IMR-90 (cell line): Measurements from ENCODE around the gene QARS1. TPM values are rescaled to one million over a fixed set of nuclear protein-coding genes. Genes with fewer than 3 reads are reported as not detected.
A peak's percentile ranks its signal among the peaks of the same experiment; 100 is the strongest.

ENCODE experiments used
- ATAC-seq: fragments of 200-7000 bp; cut with Tn5 transposase; 2 replicates; pipeline ENCODE4 v1.9.1; 2020; ENCODE audit warnings: low read depth, mild to moderate bottlenecking, moderate library complexity
- BruUV-seq: library from RNA; stranded (reverse); fragments of 400-500 nt; replicated peaks from 2 replicates; lab custom pipeline; 2021; lab: Mats Ljungman, UMichigan
- CTCF ChIA-PET: fragments of 300-600 bp; formaldehyde crosslinking; extraction: SDS; loops from one replicate; lab custom pipeline; 2021; ENCODE audit warnings: antibody characterized with exemption; lab: Yijun Ruan, JAX
- POLR2A ChIA-PET: fragments of 300-600 bp; sonication (Branson Sonifier 250); formaldehyde crosslinking; loops from one replicate; lab custom pipeline; 2022; ENCODE audit warnings: antibody characterized with exemption; ENCODE audit not compliant: unreplicated experiment; lab: Charles Lee
- DNase-seq: peaks from one replicate; pipeline ENCODE4 v3.0.0; 2013
- H2AFZ ChIP-seq: replicated peaks from 2 replicates; pipeline ENCODE3; 2013; ENCODE audit warnings: low read length, mild to moderate bottlenecking; ENCODE audit not compliant: poor library complexity
- H2AK5ac ChIP-seq: 2 replicates; pipeline ENCODE4 v1.6.1; 2013; ENCODE audit warnings: low read depth, low read length, inconsistent platforms
- H2AK9ac ChIP-seq: replicated peaks from 2 replicates; pipeline ENCODE3; 2013; ENCODE audit warnings: mild to moderate bottlenecking, low read depth, low read length, moderate library complexity; ENCODE audit not compliant: poor library complexity
- H2BK120ac ChIP-seq: 2 replicates; pipeline ENCODE4 v1.6.1; 2013; ENCODE audit warnings: low read depth, low read length, inconsistent platforms
- H2BK15ac ChIP-seq: 3 replicates; pipeline ENCODE4 v1.6.1; 2013; ENCODE audit warnings: low read depth, low read length, inconsistent platforms
- H2BK20ac ChIP-seq: 2 replicates; pipeline ENCODE4 v1.6.1; 2013; ENCODE audit warnings: low read depth, mild to moderate bottlenecking, inconsistent platforms, low read length, moderate library complexity
- H2BK5ac ChIP-seq: 2 replicates; pipeline ENCODE4 v1.6.1; 2013; ENCODE audit warnings: mild to moderate bottlenecking, low read depth, low read length, inconsistent platforms; ENCODE audit not compliant: poor library complexity, severe bottlenecking
- H3K14ac ChIP-seq: replicated peaks from 2 replicates; pipeline ENCODE4 v1.6.1; 2013; ENCODE audit warnings: low read depth, low read length, inconsistent platforms
- H3K18ac ChIP-seq: 2 replicates; pipeline ENCODE4 v1.6.1; 2013; ENCODE audit warnings: low read depth, low read length, control low read depth
- H3K23ac ChIP-seq: 2 replicates; pipeline ENCODE4 v1.6.1; 2013; ENCODE audit warnings: low read depth, low read length, inconsistent platforms
- H3K27ac ChIP-seq: 2 replicates; pipeline ENCODE4 v1.5.1; 2013; ENCODE audit warnings: mild to moderate bottlenecking, control low read depth, low read length; ENCODE audit not compliant: insufficient read depth
- H3K27me3 ChIP-seq: 2 replicates; pipeline ENCODE4 v1.6.1; 2013; ENCODE audit warnings: low read length; ENCODE audit not compliant: control insufficient read depth, insufficient read depth
- H3K36me3 ChIP-seq: 2 replicates; pipeline ENCODE4 v1.6.1; 2013; ENCODE audit warnings: low read length, mixed read lengths; ENCODE audit not compliant: control insufficient read depth, insufficient read depth
- H3K4ac ChIP-seq: 2 replicates; pipeline ENCODE4 v1.6.1; 2013; ENCODE audit warnings: low read depth, low read length, inconsistent platforms
- H3K4me1 ChIP-seq: 2 replicates; pipeline ENCODE4 v1.6.1; 2013; ENCODE audit warnings: low read length, mixed read lengths; ENCODE audit not compliant: control insufficient read depth, insufficient read depth
- H3K4me2 ChIP-seq: 2 replicates; pipeline ENCODE4 v1.6.1; 2013; ENCODE audit warnings: low read depth, mild to moderate bottlenecking, control low read depth, low read length, moderate library complexity
- H3K4me3 ChIP-seq: 2 replicates; pipeline ENCODE4 v1.5.1; 2013; ENCODE audit warnings: low read depth, mild to moderate bottlenecking, control low read depth, low read length, moderate library complexity; ENCODE audit not compliant: insufficient read depth
- H3K56ac ChIP-seq: 2 replicates; pipeline ENCODE4 v1.6.1; 2013; ENCODE audit warnings: low read length, inconsistent platforms; ENCODE audit not compliant: insufficient read depth; ENCODE audit errors: extremely low read depth
- H3K79me1 ChIP-seq, 2 experiments: 2 replicates each; pipeline ENCODE4 v1.6.1; 2013; ENCODE audit warnings: low read length in 2 of 2, inconsistent platforms in 1 of 2, low read depth in 1 of 2
- H3K9ac ChIP-seq: 2 replicates; pipeline ENCODE4 v1.6.1; 2013; ENCODE audit warnings: low read depth, low read length, control low read depth
- H3K9me1 ChIP-seq: 2 replicates; pipeline ENCODE4 v1.6.1; 2013; ENCODE audit warnings: low read length, inconsistent platforms; ENCODE audit not compliant: insufficient read depth
- H3K9me3 ChIP-seq: 2 replicates; pipeline ENCODE4 v1.6.1; 2013; ENCODE audit warnings: low read length; ENCODE audit not compliant: control insufficient read depth, insufficient read depth
- H4K20me1 ChIP-seq: 2 replicates; pipeline ENCODE4 v1.6.1; 2013; ENCODE audit warnings: low read length, inconsistent platforms; ENCODE audit not compliant: insufficient read depth
- H4K5ac ChIP-seq: 2 replicates; pipeline ENCODE4 v1.6.1; 2013; ENCODE audit warnings: mild to moderate bottlenecking, low read depth, low read length, control low read depth
- H4K8ac ChIP-seq, 2 experiments: 2 replicates each; pipeline ENCODE4 v1.6.1; 2013; ENCODE audit warnings: low read depth in 2 of 2, low read length in 2 of 2, control low read depth in 1 of 2, inconsistent platforms in 1 of 2
- H4K91ac ChIP-seq: 2 replicates; pipeline ENCODE4 v1.6.1; 2013; ENCODE audit warnings: low read depth, low read length, inconsistent platforms; ENCODE audit not compliant: insufficient read depth
- MAZ ChIP-seq: IDR thresholded peaks from 2 replicates; pipeline ENCODE4 v1.6.1; 2012; ENCODE audit warnings: low read depth, mild to moderate bottlenecking, low read length, improper control_type of control experiment, moderate library complexity, borderline replicate concordance
- NFE2L2 ChIP-seq: fragments of 150-350 bp; IDR thresholded peaks from 2 replicates; pipeline ENCODE4 v1.6.1; 2016; ENCODE audit warnings: low read depth, mild to moderate bottlenecking, low read length
- POLR2A ChIP-seq: IDR thresholded peaks from 2 replicates; pipeline ENCODE4 v1.6.1; 2012; ENCODE audit warnings: mild to moderate bottlenecking, low read depth, low read length
- RAD21 ChIP-seq: IDR thresholded peaks from 2 replicates; pipeline ENCODE4 v1.6.1; 2012; ENCODE audit warnings: low read length, improper control_type of control experiment
- RCOR1 ChIP-seq: IDR thresholded peaks from 2 replicates; pipeline ENCODE4 v1.6.1; 2012; ENCODE audit warnings: mild to moderate bottlenecking, low read length, improper control_type of control experiment; ENCODE audit not compliant: insufficient replicate concordance
- RFX5 ChIP-seq: IDR thresholded peaks from 2 replicates; pipeline ENCODE4 v1.8.0; 2012; ENCODE audit warnings: low read depth, mild to moderate bottlenecking, low read length, moderate library complexity
- SMC3 ChIP-seq: fragments of 150-350 bp; IDR thresholded peaks from 2 replicates; pipeline ENCODE4 v1.6.1; 2016; ENCODE audit warnings: low read depth, mild to moderate bottlenecking, antibody characterized with exemption, low read length, moderate library complexity
- WGBS, 2 experiments: methylation state at CpG; one replicate each; pipeline versions ENCODE4 v1.1.5 to v1.1.7; 2013; ENCODE audit warnings: missing lambda C conversion rate in 2 of 2; ENCODE audit not compliant: insufficient read length in 1 of 2; ENCODE audit errors: extremely low coverage in 2 of 2; 5-methylcytosine and 5-hydroxymethylcytosine counted together
- dilution Hi-C: fragments of 300-500 bp; cut with HindIII; formaldehyde crosslinking; loops from one replicate; pipeline ENCODE4 v1.14.3; 2018; ENCODE audit warnings: low sequenced_read_pairs; ENCODE audit not compliant: unreplicated experiment
- in situ Hi-C: fragments of 300-500 bp; cut with MboI; formaldehyde crosslinking; loops from 3 replicates; pipeline ENCODE4 v1.14.3; 2019; ENCODE audit warnings: low sequenced_read_pairs, inconsistent platforms, mixed read lengths
- intact Hi-C: fragments of 100-400 bp; cut with micrococcal nuclease; formaldehyde crosslinking; loops from 2 replicates; pipeline ENCODE4 v1.10.0; 2022
- polyA plus RNA-seq, 3 experiments: library from polyadenylated mRNA; depleted of rRNA; stranded (reverse); fragments of >200 nt; gene quantifications; 2 replicates each; pipeline ENCODE4 v1.2.3, GENCODE V29; 2012; ENCODE audit warnings: low replicate concordance in 1 of 3
- total RNA-seq: library from RNA; depleted of rRNA; stranded (reverse); fragments of >200 nt; gene quantifications from 2 replicates; pipeline ENCODE4 v1.2.3, GENCODE V29; 2012
- TF ChIP-seq, protein P1 (sequence below): fragments of 150-350 bp; IDR thresholded peaks from 2 replicates; pipeline ENCODE4 v1.6.1; 2017; ENCODE audit warnings: mild to moderate bottlenecking, antibody characterized with exemption, low read length, low read depth

QARS1 gene
- total and polyA plus RNA-seq, 2 of the 4 experiments (the other 2 are of a cell fraction) = 354 to 396 TPM

DNA sequence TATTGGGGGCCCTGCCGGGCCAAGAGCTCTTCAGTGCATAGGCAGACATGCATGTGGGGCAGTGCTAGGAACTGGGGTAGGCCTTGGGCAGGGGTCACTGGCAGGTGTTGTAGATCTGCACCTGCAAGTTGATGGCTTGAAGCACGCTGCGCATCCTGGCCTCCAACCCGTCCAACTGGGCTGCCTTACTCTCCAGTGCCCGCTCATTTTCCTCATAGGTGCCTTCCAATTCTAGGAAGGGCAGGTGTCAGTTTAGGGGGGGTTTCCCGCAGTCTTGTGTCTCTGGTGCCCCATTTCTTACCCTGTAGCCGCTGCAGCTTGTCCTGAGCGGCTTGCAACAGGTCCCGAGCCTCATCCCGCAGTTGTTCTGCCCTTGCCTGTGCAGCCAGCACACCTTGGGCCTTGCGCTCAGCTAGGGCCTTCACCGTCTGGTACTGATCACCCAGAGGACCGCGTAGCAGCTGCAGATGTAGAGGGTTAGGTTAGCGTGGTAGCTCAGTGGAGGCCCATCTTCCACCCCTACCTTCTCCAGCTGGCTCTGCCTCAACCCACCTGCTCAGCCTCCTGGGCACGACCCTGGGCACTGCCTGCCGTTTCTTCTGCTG is 16.7 kb upstream of the QARS1 start (continued):
- no peak for TF ChIP-seq RCOR1

DNA sequence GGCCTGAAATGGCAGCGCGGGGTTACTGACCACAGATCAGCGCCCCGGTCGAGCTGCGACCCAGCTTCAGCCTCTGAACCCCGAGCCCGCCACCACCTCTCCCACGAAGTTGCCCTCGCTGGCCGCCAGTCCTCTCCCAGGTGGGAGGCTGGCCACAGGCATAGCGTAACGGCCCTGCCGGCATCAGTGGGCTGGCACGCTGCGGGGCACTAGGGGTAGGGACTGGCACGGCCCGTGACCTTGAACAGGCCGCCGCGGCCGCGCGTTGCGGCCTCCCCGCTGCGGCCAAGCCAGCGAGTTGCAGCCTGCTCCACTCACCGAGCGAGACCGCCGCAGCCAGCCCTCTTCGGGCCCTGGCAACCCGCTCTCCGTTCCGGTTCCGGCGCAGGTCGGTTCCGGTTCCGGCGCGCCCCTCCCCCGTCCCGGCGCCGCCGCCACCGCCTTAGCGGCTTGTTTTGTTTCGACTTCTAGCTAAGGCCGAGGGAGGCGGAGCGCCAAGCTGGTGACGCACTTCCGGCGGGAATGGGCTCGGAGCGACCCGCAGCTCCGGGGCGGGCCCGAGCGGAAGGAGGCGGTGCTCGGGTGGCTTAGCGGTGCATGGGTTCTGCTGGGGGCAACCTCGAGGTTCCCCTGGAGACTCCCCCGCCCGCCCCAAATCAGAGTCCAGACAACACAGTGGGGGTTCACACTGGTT is 16.0 kb upstream of the QARS1 start, which contains the start of gene USP19:
USP19 (minus strand) TSS at position 386 of the 694 bp plus-strand sequence. CDS start 1,678 bp downstream, outside the sequence.
- POLR2A ChIA-PET = interaction anchor here (0.6 to 1.3 kb wide), 5 partner anchors 12 to 204 kb away, joined by 3 to 7 read pairs (median 3); partner anchors contain the start of genes LAMB2 and WDR6
- Histone ChIP-seq H3K27ac (peak within 1 kb of the TSS; percentile 86), H4K5ac (peak within 1 kb of the TSS; percentile 82), H3K4ac (peak within 1 kb of the TSS; percentile 95), H2AK5ac (peak within 1 kb of the TSS; percentile 95), H3K14ac (peak within 1 kb of the TSS; percentile 94), H3K4me2 (peak within 1 kb of the TSS; percentile 98), H4K8ac (peak within 1 kb of the TSS; percentile 91 to 96), H2BK20ac (no peak within 1 kb of the TSS), H2AK9ac (peak within 1 kb of the TSS; percentile 99), H3K27me3 (no peaks in the 10 kb centered on the region), H3K36me3 (peaks cover 74% of the 10 kb centered on the region), H4K91ac (peak within 1 kb of the TSS; percentile 87), H3K23ac (peak within 1 kb of the TSS; percentile 93), H3K18ac (peak within 1 kb of the TSS; percentile 10; the same call in 1 of the 2 replicates), H3K56ac (peak within 1 kb of the TSS; percentile 62), H4K20me1 (peaks cover 6% of the 10 kb centered on the region), H3K4me3 (peak within 1 kb of the TSS; percentile 80), H3K9me1 (peaks cover 10% of the 10 kb centered on the region; the same call in 1 of the 2 replicates), H3K9ac (peak within 1 kb of the TSS; percentile 90), H2BK5ac (peak within 1 kb of the TSS; percentile 89), H3K9me3 (no peaks in the 10 kb centered on the region), H2AFZ (peak within 1 kb of the TSS; percentile 97), H2BK15ac (no peak within 1 kb of the TSS), H3K79me1 (peaks cover 4 to 49% of the 10 kb centered on the region in 2 experiments), H3K4me1 (peaks cover 10% of the 10 kb centered on the region), H2BK120ac (no peak within 1 kb of the TSS)
- intact Hi-C loops (no loop called here), dilution Hi-C loops (no loop called here), in situ Hi-C loops (no loop called here)
- DNase-seq (peak; percentile 90), ATAC-seq (peak; percentile 94)
- CTCF ChIA-PET = interaction anchor here (0.6 kb wide), 2 partner anchors 26 to 288 kb away, joined by 3 to 4 read pairs; no protein-coding TSS in a partner anchor
- 1% methylated on average over 39 of the region's 70 CpGs; no CpG with 5 or more reads in 1 of the 2 experiments for WGBS, 2 experiments
- no TSS peak for BruUV-seq
- TF ChIP-seq, protein P1, sequence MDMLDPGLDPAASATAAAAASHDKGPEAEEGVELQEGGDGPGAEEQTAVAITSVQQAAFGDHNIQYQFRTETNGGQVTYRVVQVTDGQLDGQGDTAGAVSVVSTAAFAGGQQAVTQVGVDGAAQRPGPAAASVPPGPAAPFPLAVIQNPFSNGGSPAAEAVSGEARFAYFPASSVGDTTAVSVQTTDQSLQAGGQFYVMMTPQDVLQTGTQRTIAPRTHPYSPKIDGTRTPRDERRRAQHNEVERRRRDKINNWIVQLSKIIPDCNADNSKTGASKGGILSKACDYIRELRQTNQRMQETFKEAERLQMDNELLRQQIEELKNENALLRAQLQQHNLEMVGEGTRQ = no peak
- TF ChIP-seq RFX5 (no peak), SMC3 (no peak), RAD21 (no peak), POLR2A (peak; percentile 74), NFE2L2 (no peak), MAZ (peak; percentile 42; the same call in 1 of the 2 replicates)
